Astrocyte of the cerebellum (primary cell): ENCODE data around the gene MRAS.

Experiments used
- DNase-seq: peaks from one replicate; pipeline ENCODE4 v3.0.0-alpha.2; 2011; ENCODE audit warnings: low read depth
- H3K4me3 ChIP-seq: 2 replicates; pipeline ENCODE4 v1.5.1; 2011; ENCODE audit warnings: mild to moderate bottlenecking, low read depth, low read length, moderate library complexity
- in situ Hi-C: cut with HindIII; loops from 2 replicates; pipeline ENCODE4 v1.10.0; 2017; ENCODE audit warnings: low sequenced_read_pairs
- TF ChIP-seq, protein P1 (sequence below): IDR thresholded peaks from 2 replicates; pipeline ENCODE4 v1.5.1; 2012; ENCODE audit warnings: low read length, low read depth, moderate library complexity, mild to moderate bottlenecking; ENCODE audit errors: missing control alignments

MRAS gene

GRCh38 chr3:138314751-138315150 is 33.6 kb upstream of the MRAS start:
- DNase-seq, result no peak
- TF ChIP-seq, protein P1, sequence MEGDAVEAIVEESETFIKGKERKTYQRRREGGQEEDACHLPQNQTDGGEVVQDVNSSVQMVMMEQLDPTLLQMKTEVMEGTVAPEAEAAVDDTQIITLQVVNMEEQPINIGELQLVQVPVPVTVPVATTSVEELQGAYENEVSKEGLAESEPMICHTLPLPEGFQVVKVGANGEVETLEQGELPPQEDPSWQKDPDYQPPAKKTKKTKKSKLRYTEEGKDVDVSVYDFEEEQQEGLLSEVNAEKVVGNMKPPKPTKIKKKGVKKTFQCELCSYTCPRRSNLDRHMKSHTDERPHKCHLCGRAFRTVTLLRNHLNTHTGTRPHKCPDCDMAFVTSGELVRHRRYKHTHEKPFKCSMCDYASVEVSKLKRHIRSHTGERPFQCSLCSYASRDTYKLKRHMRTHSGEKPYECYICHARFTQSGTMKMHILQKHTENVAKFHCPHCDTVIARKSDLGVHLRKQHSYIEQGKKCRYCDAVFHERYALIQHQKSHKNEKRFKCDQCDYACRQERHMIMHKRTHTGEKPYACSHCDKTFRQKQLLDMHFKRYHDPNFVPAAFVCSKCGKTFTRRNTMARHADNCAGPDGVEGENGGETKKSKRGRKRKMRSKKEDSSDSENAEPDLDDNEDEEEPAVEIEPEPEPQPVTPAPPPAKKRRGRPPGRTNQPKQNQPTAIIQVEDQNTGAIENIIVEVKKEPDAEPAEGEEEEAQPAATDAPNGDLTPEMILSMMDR, result no peak
- in situ Hi-C loops, result no loop called here
- no peak overlapping the region for H3K4me3 ChIP-seq

DNA sequence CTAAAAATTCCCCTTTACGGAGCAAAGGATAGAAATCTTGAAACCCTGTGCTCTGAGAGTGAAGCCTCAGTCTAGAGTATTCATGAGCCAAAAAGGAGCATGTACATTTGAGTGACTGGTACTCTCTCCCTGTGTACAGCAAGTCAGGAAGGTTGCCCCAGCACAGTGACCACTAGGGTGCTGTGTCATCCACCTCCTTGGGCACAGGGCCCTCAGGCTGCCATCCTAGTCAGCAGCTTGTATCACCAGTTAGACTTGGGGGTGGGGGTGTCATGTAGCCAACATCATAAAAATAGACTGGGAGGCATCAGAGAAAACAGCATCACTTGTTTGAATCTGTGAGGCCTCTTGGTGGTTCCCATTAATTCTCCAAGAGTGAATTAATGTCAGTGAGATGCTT is 30.7 kb upstream of the MRAS start:
- no peak for DNase-seq
- TF ChIP-seq, protein P1, result no peak
- no peak overlapping the region for H3K4me3 ChIP-seq
- in situ Hi-C loops, result no loop called here

DNA sequence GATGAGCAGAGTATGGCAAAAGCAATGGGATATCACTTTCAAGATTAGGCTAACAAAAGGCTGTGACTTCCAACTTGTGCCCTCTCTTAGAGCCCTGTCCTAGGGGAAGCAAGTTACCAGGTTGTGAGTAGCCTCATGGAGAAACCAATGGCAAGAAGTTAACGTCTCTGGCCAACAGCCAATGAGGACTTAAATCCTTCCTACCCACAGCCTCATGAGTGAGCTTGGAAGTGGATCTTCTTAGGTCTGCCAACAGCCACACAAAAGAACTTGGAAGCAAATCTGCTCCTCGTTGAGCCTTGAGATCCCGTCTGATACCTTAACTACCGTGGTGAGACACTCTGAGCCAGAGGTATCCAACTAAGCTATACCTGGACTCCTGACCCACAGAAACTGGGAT is 24.4 kb upstream of the MRAS start:
- TF ChIP-seq, protein P1, result no peak
- no peak for DNase-seq
- in situ Hi-C loops, result no loop called here
- H3K4me3 ChIP-seq, result no peak overlapping the region

DNA sequence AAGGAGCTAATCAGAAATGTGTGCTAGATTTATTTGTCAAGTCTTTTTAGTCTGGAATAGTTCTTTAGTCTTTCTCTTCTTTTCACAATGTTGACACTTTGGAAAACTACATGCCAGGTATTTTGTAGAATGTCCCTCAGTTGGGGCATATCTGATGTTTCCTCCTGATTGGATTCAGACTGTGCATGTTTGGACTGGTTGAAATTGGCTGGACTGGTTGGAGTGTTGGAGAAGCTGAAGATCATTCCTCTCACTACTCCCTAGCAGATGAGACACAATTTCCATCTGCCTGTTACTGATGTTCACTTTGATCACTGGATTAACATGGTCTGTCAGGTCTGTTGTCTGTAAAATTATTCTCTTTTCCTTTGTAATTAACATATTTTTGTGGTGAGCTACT is 22.4 kb upstream of the MRAS start:
- H3K4me3 ChIP-seq, result no peak overlapping the region
- TF ChIP-seq, protein P1, result no peak
- in situ Hi-C loops, result no loop called here
- no peak for DNase-seq

DNA sequence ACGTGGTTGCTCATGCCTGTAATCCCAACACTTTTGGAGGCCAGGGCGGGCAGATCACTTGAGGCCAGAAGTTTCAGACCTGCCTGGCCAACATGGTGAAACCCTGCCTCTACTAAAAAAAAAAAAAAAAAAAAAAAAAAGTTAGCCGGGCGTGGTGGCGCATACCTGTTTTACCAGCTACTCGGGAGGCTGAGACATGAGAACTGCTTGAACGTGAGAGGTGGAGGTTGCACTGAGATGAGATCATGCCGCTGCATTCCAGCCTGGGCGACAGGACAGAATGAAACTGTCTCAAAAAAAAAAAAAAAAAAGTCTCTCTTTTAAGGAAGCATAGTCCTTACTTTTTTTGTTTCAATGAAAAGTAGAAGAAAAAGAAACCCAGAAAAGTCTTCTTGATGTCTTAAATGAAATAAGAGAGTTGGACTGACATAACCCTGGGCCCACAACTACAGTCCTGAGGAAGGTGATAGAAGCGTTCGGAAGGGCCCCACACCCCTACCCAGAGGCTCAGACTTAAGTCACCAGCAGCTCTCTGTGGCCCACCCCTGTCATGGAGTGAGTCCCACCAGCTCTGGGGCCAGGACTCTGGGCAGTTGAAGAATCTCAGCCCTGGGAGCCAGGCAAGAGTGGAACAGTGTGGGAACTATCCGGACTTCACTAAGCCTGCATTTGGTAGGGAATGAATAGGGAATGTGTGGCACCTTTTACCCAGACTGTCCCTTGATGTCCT is 21.3 kb upstream of the MRAS start:
- TF ChIP-seq, protein P1, result no peak
- in situ Hi-C loops, result no loop called here
- DNase-seq, result no peak
- no peak overlapping the region for H3K4me3 ChIP-seq

- no peak overlapping the region for H3K4me3 ChIP-seq
- in situ Hi-C loops, result no loop called here
- TF ChIP-seq, protein P1, result no peak
- no peak for DNase-seq
Observed at GRCh38 chr3:138327831-138328230, 20.5 kb upstream of the MRAS start.
